ENCODE measurements around the gene BAHCC1.

DNA sequence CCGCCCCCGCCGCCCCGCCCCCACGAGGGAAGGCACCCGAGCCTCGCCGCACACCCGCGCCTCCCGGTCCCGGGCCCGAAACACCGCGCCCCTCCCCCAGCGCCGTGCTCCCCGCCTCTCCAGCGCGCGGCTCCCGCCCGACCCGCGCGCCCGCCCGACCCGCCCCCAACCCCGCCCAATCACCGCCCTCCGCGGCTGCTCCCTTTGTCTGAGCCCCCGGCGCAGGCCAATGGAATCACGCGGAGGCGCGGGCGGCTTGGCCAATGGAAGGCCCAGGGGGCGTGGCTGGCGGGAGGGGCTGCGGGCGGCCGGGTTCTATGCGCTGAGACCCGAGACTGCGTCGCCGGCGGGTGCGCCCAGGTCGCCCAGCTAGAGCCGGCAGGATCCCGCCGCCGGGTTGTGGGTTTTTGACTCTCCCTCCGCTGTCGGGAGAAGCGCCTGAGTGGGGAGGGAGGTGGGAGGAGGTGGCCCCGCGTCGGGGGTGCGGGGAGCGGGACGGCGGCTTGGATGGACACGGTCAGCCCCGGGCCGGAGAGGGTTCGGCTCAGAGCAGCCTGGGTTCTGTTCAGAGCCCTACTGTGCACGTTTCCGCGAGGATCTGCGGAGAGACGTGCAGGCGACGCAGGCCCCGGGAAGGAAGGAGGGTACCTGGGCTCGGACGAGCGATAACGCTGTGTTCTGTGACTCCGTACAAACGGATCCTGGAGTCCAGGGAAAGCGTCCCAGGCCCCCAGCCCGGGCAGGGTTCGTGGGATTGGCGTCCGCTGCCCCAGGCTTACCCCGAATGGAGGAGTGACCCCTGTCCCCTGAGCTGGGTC is 49.0 kb upstream of the BAHCC1 start:
- TF ChIP-seq EZH2 (IDR thresholded peaks at IDR 0.05; ENCODE audit: borderline replicate concordance, control insufficient read depth, low read depth, low read length), result no peak
- no peak for TF ChIP-seq ZBTB4 (CRISPR knock-in tag; IDR thresholded peaks at IDR 0.05)
- TF ChIP-seq CTCF (IDR thresholded peaks at IDR 0.05 in 2 of 3, conservative IDR thresholded peaks at IDR 0.05 in 1 of 3; ENCODE audit: control insufficient read depth in 2 of 3, extremely low read depth in 1 of 3, insufficient read depth in 1 of 3, low read depth in 3 of 3, low read length in 3 of 3), result no peak
- TF ChIP-seq TCF12 (IDR thresholded peaks at IDR 0.05; ENCODE audit: low read depth, low read length), result no peak
- TF ChIP-seq FOXM1 (IDR thresholded peaks at IDR 0.05; ENCODE audit: low read depth, low read length), result no peak
- TF ChIP-seq DPF2 (IDR thresholded peaks at IDR 0.05), result peak; percentile 17; the same call in 1 of the 2 replicates
- TF ChIP-seq, protein P1, sequence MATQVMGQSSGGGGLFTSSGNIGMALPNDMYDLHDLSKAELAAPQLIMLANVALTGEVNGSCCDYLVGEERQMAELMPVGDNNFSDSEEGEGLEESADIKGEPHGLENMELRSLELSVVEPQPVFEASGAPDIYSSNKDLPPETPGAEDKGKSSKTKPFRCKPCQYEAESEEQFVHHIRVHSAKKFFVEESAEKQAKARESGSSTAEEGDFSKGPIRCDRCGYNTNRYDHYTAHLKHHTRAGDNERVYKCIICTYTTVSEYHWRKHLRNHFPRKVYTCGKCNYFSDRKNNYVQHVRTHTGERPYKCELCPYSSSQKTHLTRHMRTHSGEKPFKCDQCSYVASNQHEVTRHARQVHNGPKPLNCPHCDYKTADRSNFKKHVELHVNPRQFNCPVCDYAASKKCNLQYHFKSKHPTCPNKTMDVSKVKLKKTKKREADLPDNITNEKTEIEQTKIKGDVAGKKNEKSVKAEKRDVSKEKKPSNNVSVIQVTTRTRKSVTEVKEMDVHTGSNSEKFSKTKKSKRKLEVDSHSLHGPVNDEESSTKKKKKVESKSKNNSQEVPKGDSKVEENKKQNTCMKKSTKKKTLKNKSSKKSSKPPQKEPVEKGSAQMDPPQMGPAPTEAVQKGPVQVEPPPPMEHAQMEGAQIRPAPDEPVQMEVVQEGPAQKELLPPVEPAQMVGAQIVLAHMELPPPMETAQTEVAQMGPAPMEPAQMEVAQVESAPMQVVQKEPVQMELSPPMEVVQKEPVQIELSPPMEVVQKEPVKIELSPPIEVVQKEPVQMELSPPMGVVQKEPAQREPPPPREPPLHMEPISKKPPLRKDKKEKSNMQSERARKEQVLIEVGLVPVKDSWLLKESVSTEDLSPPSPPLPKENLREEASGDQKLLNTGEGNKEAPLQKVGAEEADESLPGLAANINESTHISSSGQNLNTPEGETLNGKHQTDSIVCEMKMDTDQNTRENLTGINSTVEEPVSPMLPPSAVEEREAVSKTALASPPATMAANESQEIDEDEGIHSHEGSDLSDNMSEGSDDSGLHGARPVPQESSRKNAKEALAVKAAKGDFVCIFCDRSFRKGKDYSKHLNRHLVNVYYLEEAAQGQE (IDR thresholded peaks at IDR 0.05; ENCODE audit: low read depth, low read length), result no peak
